Breast epithelium (tissue), 4 donors: ENCODE results near the gene SLC25A21. TPM values are rescaled to one million over a fixed set of nuclear protein-coding genes. Genes with fewer than 3 reads are reported as not detected.

Source experiments
- DNase-seq, 2 donors: peaks; one replicate each; pipeline ENCODE4 v3.0.0-alpha.2; 2019; ENCODE audit warnings: low spot score in 2 of 2
- H3K27ac ChIP-seq, 2 donors: fragments of 200-600 bp; sonication (generic) in 1 of 2; one replicate each; pipeline ENCODE4 v1.5.1; 2016 to 2019; ENCODE audit warnings: mild to moderate bottlenecking in 1 of 2
- H3K27me3 ChIP-seq, 2 donors: fragments of 200-600 bp; sonication (generic) in 1 of 2; one replicate each; pipeline versions ENCODE4 v1.5.1 to v1.6.0; 2017 to 2019; ENCODE audit warnings: control low read depth in 1 of 2, mild to moderate bottlenecking in 1 of 2
- H3K36me3 ChIP-seq: fragments of 200-600 bp; one replicate; pipeline ENCODE4 v1.5.1; 2019
- H3K4me1 ChIP-seq, 2 donors: fragments of 200-600 bp; sonication (generic); one replicate each; pipeline ENCODE4 v1.5.1; 2016 to 2019; ENCODE audit warnings: control low read depth in 1 of 2
- H3K4me3 ChIP-seq, 3 donors: fragments of 200-600 bp; sonication (generic); 1 replicate in 2 of 3; 2 replicates in 1 of 3; pipeline ENCODE4 v1.5.1; 2016 to 2019; ENCODE audit warnings: mild to moderate bottlenecking in 3 of 3, moderate library complexity in 2 of 3
- H3K9me3 ChIP-seq, 2 donors: fragments of 200-600 bp; sonication (generic) in 1 of 2; one replicate each; pipeline ENCODE4 v1.5.1; 2016 to 2019; ENCODE audit warnings: control low read depth in 1 of 2
- POLR2A ChIP-seq: fragments of 450-650 bp; IDR thresholded peaks from one replicate; pipeline ENCODE4 v1.6.1; 2016; ENCODE audit warnings: antibody characterized with exemption, mild to moderate bottlenecking, moderate library complexity
- POLR2AphosphoS5 ChIP-seq, 3 donors: sonication (generic); formaldehyde crosslinking; IDR thresholded peaks; one replicate each; pipeline ENCODE4 v1.6.1; 2017; ENCODE audit warnings: antibody characterized with exemption in 3 of 3
- intact Hi-C: fragments of 100-400 bp; cut with DNase I; formaldehyde crosslinking; loops from one replicate; pipeline ENCODE4 v1.15.1; 2023; ENCODE audit warnings: low total_unique reads
- total RNA-seq, 3 donors: library from RNA; depleted of rRNA; stranded (reverse); fragments of >200 nt; gene quantifications; one replicate each; pipeline ENCODE4 v1.1.0, GENCODE V29; 2016
- TF ChIP-seq, protein P1 (sequence below), 3 donors: fragments of 450-650 bp; IDR thresholded peaks; one replicate each; pipeline ENCODE4 v1.5.1; 2016 to 2017; ENCODE audit warnings: antibody characterized with exemption in 3 of 3, mild to moderate bottlenecking in 3 of 3, moderate library complexity in 3 of 3

Gene SLC25A21
- total RNA-seq, 3 donors from 2014 or later, result 0.66 to 2.3 (median 1.6) TPM

DNA sequence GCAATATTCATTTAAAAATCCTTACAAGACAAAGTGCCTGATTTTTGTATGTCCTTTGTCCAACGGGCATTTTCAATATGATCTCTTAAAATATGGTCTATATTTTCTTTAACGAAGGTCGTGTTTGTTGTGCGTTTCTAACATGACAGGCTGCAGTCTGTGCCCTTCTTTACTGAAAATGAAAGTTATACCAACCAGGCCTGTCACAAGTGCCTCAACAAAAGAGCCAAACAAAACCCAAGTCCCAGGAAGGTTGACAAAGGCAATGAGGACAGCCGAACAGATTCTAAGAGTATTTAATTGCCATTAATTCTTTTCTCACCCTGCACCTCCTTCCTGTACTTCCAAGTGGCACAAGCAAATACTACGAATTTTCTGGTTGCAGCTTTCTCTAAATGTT, 496.8 kb downstream of the SLC25A21 start:
- no peak overlapping the region for H3K27ac ChIP-seq
- intact Hi-C loops, result no loop called here
- no peaks in the 10 kb centered on the region for H3K9me3 ChIP-seq
- peaks cover 0 to 7% of the 10 kb centered on the region in 2 donors for H3K27me3 ChIP-seq
- no peak overlapping the region for H3K4me3 ChIP-seq
- TF ChIP-seq, protein P1, sequence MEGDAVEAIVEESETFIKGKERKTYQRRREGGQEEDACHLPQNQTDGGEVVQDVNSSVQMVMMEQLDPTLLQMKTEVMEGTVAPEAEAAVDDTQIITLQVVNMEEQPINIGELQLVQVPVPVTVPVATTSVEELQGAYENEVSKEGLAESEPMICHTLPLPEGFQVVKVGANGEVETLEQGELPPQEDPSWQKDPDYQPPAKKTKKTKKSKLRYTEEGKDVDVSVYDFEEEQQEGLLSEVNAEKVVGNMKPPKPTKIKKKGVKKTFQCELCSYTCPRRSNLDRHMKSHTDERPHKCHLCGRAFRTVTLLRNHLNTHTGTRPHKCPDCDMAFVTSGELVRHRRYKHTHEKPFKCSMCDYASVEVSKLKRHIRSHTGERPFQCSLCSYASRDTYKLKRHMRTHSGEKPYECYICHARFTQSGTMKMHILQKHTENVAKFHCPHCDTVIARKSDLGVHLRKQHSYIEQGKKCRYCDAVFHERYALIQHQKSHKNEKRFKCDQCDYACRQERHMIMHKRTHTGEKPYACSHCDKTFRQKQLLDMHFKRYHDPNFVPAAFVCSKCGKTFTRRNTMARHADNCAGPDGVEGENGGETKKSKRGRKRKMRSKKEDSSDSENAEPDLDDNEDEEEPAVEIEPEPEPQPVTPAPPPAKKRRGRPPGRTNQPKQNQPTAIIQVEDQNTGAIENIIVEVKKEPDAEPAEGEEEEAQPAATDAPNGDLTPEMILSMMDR (IDR thresholded peaks at IDR 0.05), result no peak
- TF ChIP-seq POLR2AphosphoS5 (IDR thresholded peaks at IDR 0.05) (no peak), POLR2A (no peak)
- H3K4me1 ChIP-seq, result no peaks in the 10 kb centered on the region
- DNase-seq, result no peak
- H3K36me3 ChIP-seq, result no peaks in the 10 kb centered on the region

DNA sequence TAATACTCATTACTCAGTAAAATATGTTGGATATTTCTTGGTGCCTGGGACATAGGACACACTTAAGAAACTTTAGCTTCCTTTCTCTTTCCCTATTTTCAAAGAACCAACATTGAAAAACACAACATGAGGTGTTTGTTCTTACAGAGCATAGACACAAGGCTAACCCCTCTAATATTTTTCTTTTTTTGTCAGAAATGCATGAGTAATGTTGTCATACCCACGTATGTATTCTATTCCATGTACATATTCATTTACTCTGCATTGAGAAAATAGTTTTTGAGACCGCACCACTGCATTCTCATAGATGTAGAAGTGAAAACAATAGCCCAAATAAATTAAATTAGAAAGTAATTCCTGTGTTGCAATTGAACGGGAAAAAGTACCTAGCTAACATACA, 497.7 kb downstream of the SLC25A21 start:
- TF ChIP-seq POLR2A, result no peak
- TF ChIP-seq POLR2AphosphoS5 (IDR thresholded peaks at IDR 0.05), result no peak
- TF ChIP-seq, protein P1 (IDR thresholded peaks at IDR 0.05), result no peak
- no peaks in the 10 kb centered on the region for H3K4me1 ChIP-seq
- intact Hi-C loops, result no loop called here
- H3K9me3 ChIP-seq, result no peaks in the 10 kb centered on the region
- H3K27ac ChIP-seq, result no peak overlapping the region
- H3K27me3 ChIP-seq, result peaks cover 0 to 7% of the 10 kb centered on the region in 2 donors
- H3K36me3 ChIP-seq, result no peaks in the 10 kb centered on the region
- no peak for DNase-seq
- no peak overlapping the region for H3K4me3 ChIP-seq

DNA sequence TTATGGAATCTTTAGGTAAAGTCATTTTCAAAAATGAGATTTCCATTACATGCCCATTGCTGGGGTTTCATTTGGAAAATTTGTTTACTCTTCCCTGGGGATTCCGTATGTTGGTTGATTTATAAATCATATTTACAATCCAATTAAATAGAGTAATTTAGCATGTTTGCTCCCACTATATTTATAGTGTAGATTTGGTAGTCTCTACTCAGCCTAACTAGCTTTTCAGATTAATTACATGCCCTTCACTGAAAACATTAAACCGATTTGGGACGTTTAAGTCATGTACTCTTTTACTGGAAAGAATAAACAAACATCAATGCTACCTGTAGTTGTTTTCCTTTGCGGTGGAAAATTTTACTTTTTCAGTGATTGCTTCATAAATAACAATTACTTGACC, 500.3 kb downstream of the SLC25A21 start:
- Histone ChIP-seq H3K4me1 (no peaks in the 10 kb centered on the region), H3K4me3 (no peak overlapping the region), H3K27ac (no peak overlapping the region), H3K36me3 (no peaks in the 10 kb centered on the region), H3K9me3 (no peaks in the 10 kb centered on the region), H3K27me3 (peaks cover 0 to 21% of the 10 kb centered on the region in 2 donors)
- intact Hi-C loops, result no loop called here
- TF ChIP-seq, protein P1 (IDR thresholded peaks at IDR 0.05), result no peak
- TF ChIP-seq POLR2AphosphoS5 (IDR thresholded peaks at IDR 0.05), result no peak
- DNase-seq, result no peak

DNA sequence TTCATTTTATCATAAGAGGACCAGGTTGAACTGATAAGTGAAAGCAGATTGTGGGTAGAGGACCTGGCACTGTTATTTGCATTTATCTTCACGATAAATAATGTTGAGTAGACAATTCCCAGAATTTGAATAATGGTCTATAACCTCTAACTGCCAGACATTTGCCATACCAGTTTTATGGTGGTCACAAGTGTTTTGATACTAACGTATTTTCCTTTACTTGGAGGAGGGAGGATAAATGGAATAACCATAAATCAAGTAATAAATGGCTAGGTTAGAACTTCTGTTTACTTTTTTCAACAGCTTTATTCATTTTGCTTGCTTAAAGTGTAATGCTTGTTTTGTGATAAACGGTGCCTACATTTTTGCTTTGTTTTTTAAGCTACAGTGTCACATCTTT, 501.3 kb downstream of the SLC25A21 start:
- H3K27ac ChIP-seq, result no peak overlapping the region
- no peaks in the 10 kb centered on the region for H3K4me1 ChIP-seq
- no peaks in the 10 kb centered on the region for H3K9me3 ChIP-seq
- no peak overlapping the region for H3K4me3 ChIP-seq
- intact Hi-C loops, result no loop called here
- DNase-seq, result no peak
- peaks cover 3 to 31% of the 10 kb centered on the region in 2 donors for H3K27me3 ChIP-seq
- no peaks in the 10 kb centered on the region for H3K36me3 ChIP-seq
- TF ChIP-seq, protein P1 (IDR thresholded peaks at IDR 0.05), result no peak
- TF ChIP-seq POLR2AphosphoS5 (IDR thresholded peaks at IDR 0.05), result no peak
- TF ChIP-seq POLR2A, result no peak

DNA sequence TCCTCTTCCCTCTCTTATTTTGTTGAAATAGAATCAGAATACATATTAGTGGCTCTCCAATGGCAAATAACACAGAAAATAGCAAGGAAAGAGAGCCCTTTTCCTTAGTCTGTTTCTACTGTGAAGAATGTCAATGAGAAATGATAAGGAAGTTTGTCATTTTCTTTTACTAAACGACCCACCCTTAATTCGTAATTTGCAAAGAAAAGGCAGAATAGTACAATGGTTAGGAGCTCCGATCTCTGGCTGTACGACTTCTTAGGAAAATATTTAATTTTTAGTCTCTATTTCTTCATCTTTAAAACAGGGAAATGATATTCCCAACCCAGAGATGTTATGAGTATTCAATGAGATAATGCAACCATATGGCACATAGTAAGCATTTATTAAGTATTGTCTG, 504.7 kb downstream of the SLC25A21 start:
- TF ChIP-seq POLR2A (no peak), POLR2AphosphoS5 (IDR thresholded peaks at IDR 0.05) (no peak)
- TF ChIP-seq, protein P1 (IDR thresholded peaks at IDR 0.05), result no peak
- H3K9me3 ChIP-seq, result no peaks in the 10 kb centered on the region
- DNase-seq, result no peak
- H3K4me3 ChIP-seq, result no peak overlapping the region
- peaks cover 3 to 61% of the 10 kb centered on the region in 2 donors for H3K27me3 ChIP-seq
- no peaks in the 10 kb centered on the region for H3K36me3 ChIP-seq
- H3K27ac ChIP-seq, result no peak overlapping the region
- intact Hi-C loops, result no loop called here
- peaks cover 5 to 13% of the 10 kb centered on the region in 2 donors for H3K4me1 ChIP-seq
